HepG2 (cell line): ENCODE measurements around the gene PRKG1. TPM values are rescaled to one million over a fixed set of nuclear protein-coding genes. Genes with fewer than 3 reads are reported as not detected.

Source experiments
- ATAC-seq: fragments of 200-7000 bp; cut with Tn5 transposase; 3 replicates; pipeline ENCODE4 v1.9.1; 2020; ENCODE audit warnings: mild to moderate bottlenecking, moderate library complexity
- BruUV-seq: library from RNA; stranded (reverse); fragments of 400-500 nt; replicated peaks from 2 replicates; lab custom pipeline; 2021; lab: Mats Ljungman, UMichigan
- CTCF ChIA-PET: fragments of 300-600 bp; formaldehyde crosslinking; extraction: SDS; loops from one replicate; lab custom pipeline; 2021; ENCODE audit warnings: low total read pairs, inconsistent platforms, low intra/inter-chr PET ratio; lab: Yijun Ruan, JAX
- POLR2A ChIA-PET: fragments of 350-600 bp; sonication (Branson Sonifier 250); formaldehyde crosslinking; loops from one replicate; lab custom pipeline; 2020; ENCODE audit warnings: antibody characterized with exemption, inconsistent platforms; lab: Yijun Ruan, JAX
- DNase-seq: peaks from one replicate; pipeline ENCODE4 v3.0.0-alpha.2; 2015; ENCODE audit warnings: low spot score
- FAIRE-seq: peaks from 3 replicates; lab custom pipeline; 2011; peaks lifted over from hg19 to GRCh38; lab: Jason Lieb, UNC
- H2AFZ ChIP-seq: one replicate; pipeline ENCODE4 v1.6.1; 2011; ENCODE audit warnings: low read length, inconsistent platforms
- H3K27ac ChIP-seq: fragments of 300-600 bp; 3 replicates; pipeline ENCODE4 v1.8.0; 2011; ENCODE audit warnings: mixed run types, mild to moderate bottlenecking, mixed read lengths, low read length, inconsistent platforms; ENCODE audit not compliant: insufficient read depth; ENCODE audit errors: extremely low read length
- H3K27me3 ChIP-seq, 2 experiments: fragments of 200-600 bp in 1 of 2; 2 replicates in 1 of 2; 3 replicates in 1 of 2; pipeline versions ENCODE4 v1.6.0 to v1.8.0; 2011; ENCODE audit warnings: low read length in 2 of 2, mild to moderate bottlenecking in 2 of 2, moderate library complexity in 2 of 2, inconsistent platforms in 1 of 2; ENCODE audit not compliant: insufficient read depth in 2 of 2, control insufficient read depth in 1 of 2
- H3K36me3 ChIP-seq, 2 experiments: fragments of 200-600 bp in 1 of 2; replicated peaks in 1 of 2; 2 replicates in 1 of 2; 3 replicates in 1 of 2; pipeline versions ENCODE4 v1.5.1 to v1.8.0; 2011; ENCODE audit warnings: low read length in 2 of 2, inconsistent platforms in 1 of 2; ENCODE audit not compliant: insufficient read depth in 2 of 2, control insufficient read depth in 1 of 2
- H3K4me1 ChIP-seq: 2 replicates; pipeline ENCODE4 v1.5.1; 2012; ENCODE audit warnings: low read length, inconsistent platforms; ENCODE audit not compliant: insufficient read depth
- H3K4me2 ChIP-seq: 2 replicates; pipeline ENCODE4 v1.6.0; 2011; ENCODE audit warnings: low read depth, low read length, inconsistent platforms
- H3K4me3 ChIP-seq, 3 experiments: fragments of 200-600 bp in 1 of 3; sonication (generic), shearing (Covaris generic) in 1 of 3; replicated peaks in 1 of 3; 2 replicates each; pipeline ENCODE4 v1.5.1; 2011 to 2016; ENCODE audit warnings: low read length in 3 of 3, inconsistent platforms in 2 of 3, low read depth in 2 of 3, mild to moderate bottlenecking in 2 of 3, control low read depth in 1 of 3, mixed read lengths in 1 of 3; ENCODE audit not compliant: insufficient read depth in 1 of 3
- H3K79me2 ChIP-seq: one replicate; pipeline ENCODE4 v1.6.1; 2011; ENCODE audit warnings: low read length, inconsistent platforms; ENCODE audit not compliant: insufficient read depth
- H3K9ac ChIP-seq: 2 replicates; pipeline ENCODE4 v1.6.0; 2011; ENCODE audit warnings: mild to moderate bottlenecking, low read depth, low read length, inconsistent platforms; ENCODE audit not compliant: insufficient read depth
- H3K9me3 ChIP-seq: 2 replicates; pipeline ENCODE4 v1.5.1; 2012; ENCODE audit warnings: mild to moderate bottlenecking, low read length
- H4K20me1 ChIP-seq: 2 replicates; pipeline ENCODE4 v1.6.0; 2011; ENCODE audit warnings: inconsistent platforms, mild to moderate bottlenecking, low read length, moderate library complexity; ENCODE audit not compliant: insufficient read depth
- ATF7 ChIP-seq, 2 experiments: fragments of 450-650 bp in 1 of 2; sonication (generic) in 1 of 2; formaldehyde crosslinking in 1 of 2; IDR thresholded peaks; 2 replicates each; pipeline versions ENCODE4 v1.4.0 to v1.6.1; 2016 to 2020; ENCODE audit warnings: antibody characterized with exemption in 1 of 2, mild to moderate bottlenecking in 1 of 2, missing genetic modification reagents in 1 of 2
- CREB1 ChIP-seq, 2 experiments: fragments of 450-650 bp in 1 of 2; IDR thresholded peaks; 2 replicates each; pipeline ENCODE4 v1.6.1; 2016 to 2017; ENCODE audit warnings: control low read depth in 1 of 2, mild to moderate bottlenecking in 1 of 2, missing compliant biosample characterization in 1 of 2, missing genetic modification characterization in 1 of 2
- DMAP1 ChIP-seq: IDR thresholded peaks from 2 replicates; pipeline ENCODE4 v1.6.1; 2016
- GLI4 ChIP-seq: sonication (generic); formaldehyde crosslinking; IDR thresholded peaks from 2 replicates; pipeline ENCODE4 v1.5.1; 2020; ENCODE audit warnings: missing genetic modification reagents, mild to moderate bottlenecking, moderate library complexity, borderline replicate concordance
- PITX1 ChIP-seq: sonication (generic); formaldehyde crosslinking; IDR thresholded peaks from 2 replicates; pipeline ENCODE4 v1.5.1; 2020; ENCODE audit warnings: mild to moderate bottlenecking, missing genetic modification reagents
- RFXAP ChIP-seq: sonication (generic); formaldehyde crosslinking; IDR thresholded peaks from 2 replicates; pipeline ENCODE4 v1.4.0; 2020; ENCODE audit warnings: missing genetic modification reagents, borderline replicate concordance
- SRSF4 ChIP-seq: fragments of 200-400 bp; formaldehyde crosslinking; IDR thresholded peaks from one replicate; pipeline ENCODE4 v1.6.1; 2018; ENCODE audit warnings: mild to moderate bottlenecking, low read depth, low read length, moderate library complexity; ENCODE audit not compliant: poor library complexity, severe bottlenecking
- ZFP36L2 ChIP-seq: sonication (generic); formaldehyde crosslinking; IDR thresholded peaks from 2 replicates; pipeline ENCODE4 v1.4.0; 2020; ENCODE audit warnings: missing genetic modification reagents
- ZFYVE20 ChIP-seq: sonication (generic); formaldehyde crosslinking; IDR thresholded peaks from 2 replicates; pipeline ENCODE4 v1.8.0; 2023; ENCODE audit warnings: low read depth, mild to moderate bottlenecking, moderate library complexity, missing genetic modification reagents, borderline replicate concordance
- WGBS: methylation state at CpG from one replicate; pipeline ENCODE4 v1.1.6; 2017; ENCODE audit warnings: low lambda C conversion rate; 5-methylcytosine and 5-hydroxymethylcytosine counted together
- in situ Hi-C: cut with HindIII; loops from 2 replicates; pipeline ENCODE4 v1.10.0; 2017; ENCODE audit warnings: low pct_unique_long_range_greater_than_20kb; ENCODE audit not compliant: extremely low pct_ligation_motif_present
- intact Hi-C: fragments of 100-400 bp; cut with micrococcal nuclease; formaldehyde crosslinking; loops from one replicate; pipeline ENCODE4 v1.10.0; 2022; ENCODE audit not compliant: unreplicated experiment
- polyA plus RNA-seq, 8 experiments: library from polyadenylated mRNA; depleted of rRNA in 3 of 8; stranded (reverse) in 7 of 8; unstranded in 1 of 8; fragments of >200 nt; fragmentation: Illumina TruSeq in 4 of 8; extraction: Trizol in 4 of 8; gene quantifications; 2 replicates each; pipeline versions ENCODE4 v1.2.1 to v1.2.3, GENCODE V29; 2011 to 2016; ENCODE audit warnings: low read depth in 4 of 8, missing spikeins in 1 of 8, mixed read lengths in 1 of 8; ENCODE audit not compliant: insufficient read depth in 1 of 8
- total RNA-seq, 5 experiments: library from RNA; depleted of rRNA; stranded (reverse); fragments of >200 nt; fragmentation: Illumina TruSeq; extraction: Trizol; gene quantifications; 2 replicates each; pipeline ENCODE4 v1.2.3, GENCODE V29; 2016; ENCODE audit warnings: low read depth in 1 of 5
- TF ChIP-seq, protein P1 (sequence below): sonication (generic); formaldehyde crosslinking; IDR thresholded peaks from 2 replicates; pipeline ENCODE4 v1.5.1; 2020; ENCODE audit warnings: mild to moderate bottlenecking, moderate library complexity, missing genetic modification reagents

PRKG1 gene
- total and polyA plus RNA-seq, 2 of the 13 experiments (the other 11 are each of a cell fraction or from before 2014, with no cell fraction given), result 0.01 TPM; not detected in 1

DNA sequence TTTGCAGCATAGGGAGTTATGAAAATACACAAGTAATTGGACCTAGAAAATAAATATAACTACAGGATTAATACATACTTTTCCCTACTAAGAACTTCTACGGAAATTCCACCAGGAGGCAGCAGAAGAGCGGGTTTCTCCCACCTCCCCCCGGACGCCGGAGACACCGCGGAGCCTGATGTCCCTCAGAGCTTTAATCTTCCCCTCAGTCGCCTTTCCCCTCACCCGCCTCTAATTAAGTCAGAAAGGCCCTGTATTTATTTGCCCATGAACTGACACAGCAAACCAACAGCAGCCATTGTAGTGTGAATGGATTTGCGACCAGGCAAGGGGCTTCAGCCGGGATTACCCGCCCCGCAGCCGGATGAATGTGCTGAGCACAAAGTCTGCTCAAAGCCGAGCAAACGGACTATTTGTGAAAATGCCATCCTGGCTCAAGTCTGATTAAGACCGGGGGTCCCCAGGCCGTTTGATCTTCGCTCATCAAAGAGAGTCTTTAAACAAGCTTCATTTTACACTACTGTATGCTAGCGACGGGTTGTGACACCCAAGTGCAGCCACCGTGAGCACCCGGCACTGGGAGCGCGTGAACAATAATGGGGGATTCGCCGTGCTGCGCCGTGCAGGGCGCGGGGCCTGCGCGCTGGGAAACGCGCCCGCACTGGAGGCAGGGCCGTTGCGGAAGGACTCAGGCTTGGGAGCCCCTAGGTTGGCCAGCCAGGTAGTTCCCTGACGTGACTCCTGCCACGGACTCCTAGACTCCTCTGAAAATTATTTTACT, 1234.2 kb downstream of the PRKG1 start (continued):
- TF ChIP-seq, protein P1, sequence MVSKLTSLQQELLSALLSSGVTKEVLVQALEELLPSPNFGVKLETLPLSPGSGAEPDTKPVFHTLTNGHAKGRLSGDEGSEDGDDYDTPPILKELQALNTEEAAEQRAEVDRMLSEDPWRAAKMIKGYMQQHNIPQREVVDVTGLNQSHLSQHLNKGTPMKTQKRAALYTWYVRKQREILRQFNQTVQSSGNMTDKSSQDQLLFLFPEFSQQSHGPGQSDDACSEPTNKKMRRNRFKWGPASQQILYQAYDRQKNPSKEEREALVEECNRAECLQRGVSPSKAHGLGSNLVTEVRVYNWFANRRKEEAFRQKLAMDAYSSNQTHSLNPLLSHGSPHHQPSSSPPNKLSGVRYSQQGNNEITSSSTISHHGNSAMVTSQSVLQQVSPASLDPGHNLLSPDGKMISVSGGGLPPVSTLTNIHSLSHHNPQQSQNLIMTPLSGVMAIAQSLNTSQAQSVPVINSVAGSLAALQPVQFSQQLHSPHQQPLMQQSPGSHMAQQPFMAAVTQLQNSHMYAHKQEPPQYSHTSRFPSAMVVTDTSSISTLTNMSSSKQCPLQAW (CRISPR knock-in tag), result peak; percentile 70; the same call in 1 of the 2 replicates
- TF ChIP-seq ZFYVE20 (CRISPR knock-in tag) (no peak), RFXAP (peak; percentile 52; the same call in 1 of the 2 replicates), PITX1 (CRISPR knock-in tag) (0 out of 2 replicates have a peak, but pooled peaks have one; percentile 65), SRSF4 (no peak), GLI4 (peak; percentile 61; the same call in 1 of the 2 replicates), DMAP1 (CRISPR knock-in tag) (peak; percentile 31; the same call in 1 of the 2 replicates)

DNA sequence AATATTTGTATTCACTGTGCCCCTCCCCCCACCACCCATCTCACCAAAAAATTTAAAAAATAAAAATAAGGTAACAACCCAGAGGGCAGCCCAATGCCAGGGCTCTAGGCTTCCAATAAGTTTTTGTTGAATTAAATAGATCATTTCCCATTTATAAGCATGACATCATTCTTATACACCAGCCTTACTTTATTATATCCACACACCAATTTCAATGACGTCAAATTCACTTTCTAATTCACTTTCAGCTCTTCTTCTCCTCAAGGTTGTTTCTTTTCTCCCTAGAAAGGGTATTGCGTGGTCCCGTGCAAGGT, 1238.6 kb downstream of the PRKG1 start:
- Histone ChIP-seq H3K4me2 (peak overlapping the region; percentile 89), H3K4me3 (peak overlapping the region; percentile 22 to 77 (median 68); a peak in 5 of 6 replicates), H3K36me3 (no peaks in the 10 kb centered on the region), H3K4me1 (peaks cover 54% of the 10 kb centered on the region), H3K9ac (peak overlapping the region; percentile 62), H3K27ac (peak overlapping the region; percentile 61), H2AFZ (no peak overlapping the region), H4K20me1 (no peaks in the 10 kb centered on the region)
- POLR2A ChIA-PET, result interaction anchor here (0.7 kb wide), 1 partner anchor 164 kb away, joined by 3 read pairs; no protein-coding TSS in a partner anchor
- FAIRE-seq, result no peak
- CTCF ChIA-PET, result interaction anchor here (3.0 kb wide), 1 partner anchor 176 kb away, joined by 27 read pairs; no protein-coding TSS in a partner anchor
- WGBS, result 18% methylated on average over 3 of the region's 3 CpGs
- DNase-seq, result no peak
- intact Hi-C loops (no loop called here), in situ Hi-C loops (loop anchor here (5.0 to 10.0 kb wide), 3 partner anchors 174 to 469 kb away; no protein-coding TSS in a partner anchor)
- no peak for ATAC-seq
- peak; percentile 96 for TF ChIP-seq ATF7 (IDR thresholded peaks at IDR 0.05)
- TF ChIP-seq ATF7 (CRISPR knock-in tag; IDR thresholded peaks at IDR 0.05), result no peak
- TF ChIP-seq ZFP36L2 (CRISPR knock-in tag), result no peak
- TF ChIP-seq CREB1 (IDR thresholded peaks at IDR 0.05), result peak; percentile 80
- 0 out of 2 replicates have a peak, but pooled peaks have one; percentile 22 for TF ChIP-seq CREB1 (CRISPR knock-in tag; IDR thresholded peaks at IDR 0.05)
- TF ChIP-seq, all 625 proteins: peak for 2
- H3K9me3 ChIP-seq, result no peaks in the 10 kb centered on the region
- no TSS peak for BruUV-seq
- H3K79me2 ChIP-seq, result peaks cover 2% of the 10 kb centered on the region
- peaks cover 0 to 13% of the 10 kb centered on the region in 2 experiments; a peak in 2 of 5 replicates for H3K27me3 ChIP-seq
